HepG2 (cell line): Measurements from ENCODE around the gene MAJIN. TPM values are rescaled to one million over a fixed set of nuclear protein-coding genes. Genes with fewer than 3 reads are reported as not detected.
A peak's percentile ranks its signal among the peaks of the same experiment; 100 is the strongest.

Experiments
- AKAP8 ChIP-seq: sonication (generic); formaldehyde crosslinking; IDR thresholded peaks from 2 replicates; pipeline ENCODE4 v1.5.1; 2020; ENCODE audit warnings: mild to moderate bottlenecking, missing genetic modification reagents
- ATM ChIP-seq: fragments of 450-650 bp; IDR thresholded peaks from 2 replicates; pipeline ENCODE4 v1.7.1; 2017; ENCODE audit warnings: mild to moderate bottlenecking, borderline replicate concordance
- CHCHD3 ChIP-seq: sonication (generic); formaldehyde crosslinking; IDR thresholded peaks from 2 replicates; pipeline ENCODE4 v1.8.0; 2022; ENCODE audit warnings: mild to moderate bottlenecking, missing genetic modification reagents, moderate library complexity
- ELF4 ChIP-seq: sonication (generic); formaldehyde crosslinking; IDR thresholded peaks from 2 replicates; pipeline ENCODE4 v1.5.0; 2020; ENCODE audit warnings: missing genetic modification reagents, mild to moderate bottlenecking, moderate library complexity, borderline replicate concordance
- HNRNPH1 ChIP-seq: fragments of 200-400 bp; formaldehyde crosslinking; optimal IDR thresholded peaks from 2 replicates; pipeline ENCODE3; 2017; ENCODE audit warnings: mild to moderate bottlenecking, low read depth, low read length
- PHF21A ChIP-seq: sonication (generic); formaldehyde crosslinking; IDR thresholded peaks from 2 replicates; pipeline ENCODE4 v1.5.0; 2020; ENCODE audit warnings: mild to moderate bottlenecking, missing genetic modification reagents
- ZBTB38 ChIP-seq: sonication (generic); formaldehyde crosslinking; IDR thresholded peaks from 2 replicates; pipeline ENCODE4 v1.5.1; 2020; ENCODE audit warnings: mild to moderate bottlenecking, missing genetic modification reagents
- ZNF335 ChIP-seq: sonication (generic); formaldehyde crosslinking; IDR thresholded peaks from 2 replicates; pipeline ENCODE4 v1.4.0; 2020; ENCODE audit warnings: missing genetic modification reagents
- ZNF446 ChIP-seq: sonication (generic); formaldehyde crosslinking; IDR thresholded peaks from 2 replicates; pipeline ENCODE4 v1.5.0; 2020; ENCODE audit warnings: mild to moderate bottlenecking, missing genetic modification reagents
- polyA plus RNA-seq, 8 experiments: library from polyadenylated mRNA; depleted of rRNA in 3 of 8; stranded (reverse) in 7 of 8; unstranded in 1 of 8; fragments of >200 nt; fragmentation: Illumina TruSeq in 4 of 8; extraction: Trizol in 4 of 8; gene quantifications; 2 replicates each; pipeline versions ENCODE4 v1.2.1 to v1.2.3, GENCODE V29; 2011 to 2016; ENCODE audit warnings: low read depth in 4 of 8, missing spikeins in 1 of 8, mixed read lengths in 1 of 8; ENCODE audit not compliant: insufficient read depth in 1 of 8
- total RNA-seq, 5 experiments: library from RNA; depleted of rRNA; stranded (reverse); fragments of >200 nt; fragmentation: Illumina TruSeq; extraction: Trizol; gene quantifications; 2 replicates each; pipeline ENCODE4 v1.2.3, GENCODE V29; 2016; ENCODE audit warnings: low read depth in 1 of 5
- TF ChIP-seq, protein P1 (sequence below): sonication (generic); formaldehyde crosslinking; IDR thresholded peaks from one replicate; pipeline ENCODE4 v1.5.1; 2020; ENCODE audit warnings: mild to moderate bottlenecking, missing genetic modification reagents; ENCODE audit errors: not compliant biosample characterization
- TF ChIP-seq, protein P2 (sequence below): sonication (generic); formaldehyde crosslinking; IDR thresholded peaks from 2 replicates; pipeline ENCODE4 v1.4.0; 2020; ENCODE audit warnings: missing genetic modification reagents
- TF ChIP-seq, protein P3 (sequence below): sonication (generic); formaldehyde crosslinking; IDR thresholded peaks from 2 replicates; pipeline ENCODE4 v1.8.0; 2022; ENCODE audit warnings: low read depth, missing genetic modification reagents
- TF ChIP-seq, protein P4 (sequence below): sonication (generic); formaldehyde crosslinking; IDR thresholded peaks from 2 replicates; pipeline ENCODE4 v1.8.1; 2023; ENCODE audit warnings: mild to moderate bottlenecking, inconsistent platforms, moderate library complexity, missing genetic modification reagents, borderline replicate concordance
- TF ChIP-seq, protein P5 (sequence below): sonication (generic); formaldehyde crosslinking; IDR thresholded peaks from 2 replicates; pipeline ENCODE4 v1.5.0; 2020; ENCODE audit warnings: missing genetic modification reagents
- TF ChIP-seq, protein P6 (sequence below): sonication (generic); formaldehyde crosslinking; IDR thresholded peaks from 2 replicates; pipeline ENCODE4 v1.4.0; 2020; ENCODE audit warnings: mild to moderate bottlenecking, missing genetic modification reagents

MAJIN gene
- total and polyA plus RNA-seq, 2 of the 13 experiments (the other 11 are each of a cell fraction or from before 2014, with no cell fraction given) = not detected

DNA sequence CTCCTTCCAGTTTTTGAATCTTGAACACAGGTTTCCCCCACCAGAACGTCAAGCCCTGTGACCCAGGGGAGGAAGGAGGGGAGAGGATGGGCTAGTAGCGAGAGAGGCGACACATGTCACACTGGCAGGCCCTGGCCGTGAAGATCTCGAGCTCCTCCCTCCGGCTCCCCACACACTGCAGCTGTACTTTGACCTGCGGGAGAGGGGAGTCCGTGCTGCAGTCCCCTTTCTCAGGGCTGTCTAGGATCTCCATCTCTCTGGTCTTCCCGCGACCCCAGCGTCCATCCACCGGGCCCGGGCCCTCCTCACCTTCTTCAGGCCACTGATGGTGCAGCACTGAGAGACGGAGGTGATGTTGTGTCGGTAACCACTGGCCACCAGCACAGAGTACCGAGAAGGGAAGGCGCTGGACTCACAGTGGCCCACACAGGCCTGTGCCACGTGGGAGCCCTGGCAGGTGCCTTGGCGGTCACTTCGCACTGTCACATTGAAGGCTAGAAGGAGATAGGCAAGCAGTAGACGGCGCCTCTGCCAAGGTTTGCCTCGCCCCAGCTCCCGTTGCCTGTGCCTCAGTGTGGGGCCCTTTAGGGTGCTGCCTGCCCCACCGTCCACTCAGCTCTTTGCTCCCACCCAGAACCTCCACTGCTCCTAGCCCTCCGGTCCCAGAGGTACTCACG lies 37.1 kb downstream of the MAJIN start (continued):
- TF ChIP-seq, protein P1, sequence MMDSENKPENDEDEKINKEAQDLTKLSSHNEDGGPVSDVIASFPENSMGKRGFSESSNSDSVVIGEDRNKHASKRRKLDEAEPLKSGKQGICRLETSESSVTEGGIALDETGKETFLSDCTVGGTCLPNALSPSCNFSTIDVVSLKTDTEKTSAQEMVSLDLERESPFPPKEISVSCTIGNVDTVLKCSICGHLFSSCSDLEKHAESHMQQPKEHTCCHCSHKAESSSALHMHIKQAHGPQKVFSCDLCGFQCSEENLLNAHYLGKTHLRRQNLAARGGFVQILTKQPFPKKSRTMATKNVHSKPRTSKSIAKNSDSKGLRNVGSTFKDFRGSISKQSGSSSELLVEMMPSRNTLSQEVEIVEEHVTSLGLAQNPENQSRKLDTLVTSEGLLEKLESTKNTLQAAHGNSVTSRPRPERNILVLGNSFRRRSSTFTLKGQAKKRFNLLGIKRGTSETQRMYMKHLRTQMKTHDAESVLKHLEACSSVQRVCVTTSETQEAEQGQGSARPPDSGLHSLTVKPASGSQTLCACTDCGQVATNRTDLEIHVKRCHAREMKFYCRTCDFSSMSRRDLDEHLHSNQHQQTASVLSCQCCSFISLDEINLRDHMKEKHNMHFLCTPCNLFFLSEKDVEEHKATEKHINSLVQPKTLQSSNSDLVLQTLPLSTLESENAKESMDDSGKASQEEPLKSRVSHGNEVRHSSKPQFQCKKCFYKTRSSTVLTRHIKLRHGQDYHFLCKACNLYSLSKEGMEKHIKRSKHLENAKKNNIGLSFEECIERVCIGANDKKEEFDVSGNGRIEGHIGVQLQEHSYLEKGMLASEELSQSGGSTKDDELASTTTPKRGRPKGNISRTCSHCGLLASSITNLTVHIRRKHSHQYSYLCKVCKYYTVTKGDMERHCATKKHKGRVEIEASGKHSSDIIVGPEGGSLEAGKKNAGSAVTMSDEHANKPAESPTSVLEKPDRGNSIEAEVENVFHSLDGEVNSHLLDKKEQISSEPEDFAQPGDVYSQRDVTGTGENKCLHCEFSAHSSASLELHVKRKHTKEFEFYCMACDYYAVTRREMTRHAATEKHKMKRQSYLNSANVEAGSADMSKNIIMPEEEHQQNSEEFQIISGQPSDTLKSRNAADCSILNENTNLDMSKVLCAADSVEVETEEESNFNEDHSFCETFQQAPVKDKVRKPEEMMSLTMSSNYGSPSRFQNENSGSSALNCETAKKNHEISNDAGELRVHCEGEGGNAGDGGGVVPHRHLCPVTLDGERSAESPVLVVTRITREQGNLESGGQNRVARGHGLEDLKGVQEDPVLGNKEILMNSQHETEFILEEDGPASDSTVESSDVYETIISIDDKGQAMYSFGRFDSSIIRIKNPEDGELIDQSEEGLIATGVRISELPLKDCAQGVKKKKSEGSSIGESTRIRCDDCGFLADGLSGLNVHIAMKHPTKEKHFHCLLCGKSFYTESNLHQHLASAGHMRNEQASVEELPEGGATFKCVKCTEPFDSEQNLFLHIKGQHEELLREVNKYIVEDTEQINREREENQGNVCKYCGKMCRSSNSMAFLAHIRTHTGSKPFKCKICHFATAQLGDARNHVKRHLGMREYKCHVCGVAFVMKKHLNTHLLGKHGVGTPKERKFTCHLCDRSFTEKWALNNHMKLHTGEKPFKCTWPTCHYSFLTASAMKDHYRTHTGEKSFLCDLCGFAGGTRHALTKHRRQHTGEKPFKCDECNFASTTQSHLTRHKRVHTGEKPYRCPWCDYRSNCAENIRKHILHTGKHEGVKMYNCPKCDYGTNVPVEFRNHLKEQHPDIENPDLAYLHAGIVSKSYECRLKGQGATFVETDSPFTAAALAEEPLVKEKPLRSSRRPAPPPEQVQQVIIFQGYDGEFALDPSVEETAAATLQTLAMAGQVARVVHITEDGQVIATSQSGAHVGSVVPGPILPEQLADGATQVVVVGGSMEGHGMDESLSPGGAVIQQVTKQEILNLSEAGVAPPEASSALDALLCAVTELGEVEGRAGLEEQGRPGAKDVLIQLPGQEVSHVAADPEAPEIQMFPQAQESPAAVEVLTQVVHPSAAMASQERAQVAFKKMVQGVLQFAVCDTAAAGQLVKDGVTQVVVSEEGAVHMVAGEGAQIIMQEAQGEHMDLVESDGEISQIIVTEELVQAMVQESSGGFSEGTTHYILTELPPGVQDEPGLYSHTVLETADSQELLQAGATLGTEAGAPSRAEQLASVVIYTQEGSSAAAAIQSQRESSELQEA (CRISPR knock-in tag) = peak; percentile 70
- TF ChIP-seq ZNF446 (CRISPR knock-in tag) = peak; percentile 61; the same call in 1 of the 2 replicates
- no peak for TF ChIP-seq ELF4 (CRISPR knock-in tag)
- TF ChIP-seq ZBTB38 (CRISPR knock-in tag) = no peak
- TF ChIP-seq CHCHD3 (CRISPR knock-in tag) = no peak
- TF ChIP-seq PHF21A = no peak; the same call in 1 of the 2 replicates
- TF ChIP-seq, protein P2, sequence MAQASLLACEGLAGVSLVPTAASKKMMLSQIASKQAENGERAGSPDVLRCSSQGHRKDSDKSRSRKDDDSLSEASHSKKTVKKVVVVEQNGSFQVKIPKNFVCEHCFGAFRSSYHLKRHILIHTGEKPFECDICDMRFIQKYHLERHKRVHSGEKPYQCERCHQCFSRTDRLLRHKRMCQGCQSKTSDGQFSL = no peak
- TF ChIP-seq, protein P3, sequence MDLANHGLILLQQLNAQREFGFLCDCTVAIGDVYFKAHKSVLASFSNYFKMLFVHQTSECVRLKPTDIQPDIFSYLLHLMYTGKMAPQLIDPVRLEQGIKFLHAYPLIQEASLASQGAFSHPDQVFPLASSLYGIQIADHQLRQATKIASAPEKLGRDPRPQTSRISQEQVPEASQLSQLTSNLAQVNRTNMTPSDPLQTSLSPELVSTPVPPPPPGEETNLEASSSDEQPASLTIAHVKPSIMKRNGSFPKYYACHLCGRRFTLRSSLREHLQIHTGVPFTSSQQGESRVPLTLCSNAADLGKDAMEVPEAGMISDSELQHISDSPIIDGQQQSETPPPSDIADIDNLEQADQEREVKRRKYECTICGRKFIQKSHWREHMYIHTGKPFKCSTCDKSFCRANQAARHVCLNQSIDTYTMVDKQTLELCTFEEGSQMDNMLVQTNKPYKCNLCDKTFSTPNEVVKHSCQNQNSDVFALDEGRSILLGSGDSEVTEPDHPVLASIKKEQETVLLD (CRISPR knock-in tag) = no peak
- TF ChIP-seq ZNF335 (CRISPR knock-in tag) = no peak
- TF ChIP-seq, protein P4, sequence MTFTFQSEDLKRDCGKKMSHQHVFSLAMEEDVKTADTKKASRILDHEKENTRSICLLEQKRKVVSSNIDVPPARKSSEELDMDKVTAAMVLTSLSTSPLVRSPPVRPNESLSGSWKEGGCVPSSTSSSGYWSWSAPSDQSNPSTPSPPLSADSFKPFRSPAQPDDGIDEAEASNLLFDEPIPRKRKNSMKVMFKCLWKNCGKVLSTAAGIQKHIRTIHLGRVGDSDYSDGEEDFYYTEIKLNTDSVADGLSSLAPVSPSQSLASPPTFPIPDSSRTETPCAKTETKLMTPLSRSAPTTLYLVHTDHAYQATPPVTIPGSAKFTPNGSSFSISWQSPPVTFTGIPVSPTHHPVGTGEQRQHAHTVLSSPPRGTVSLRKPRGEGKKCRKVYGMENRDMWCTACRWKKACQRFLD (CRISPR knock-in tag) = no peak
- TF ChIP-seq, protein P5, sequence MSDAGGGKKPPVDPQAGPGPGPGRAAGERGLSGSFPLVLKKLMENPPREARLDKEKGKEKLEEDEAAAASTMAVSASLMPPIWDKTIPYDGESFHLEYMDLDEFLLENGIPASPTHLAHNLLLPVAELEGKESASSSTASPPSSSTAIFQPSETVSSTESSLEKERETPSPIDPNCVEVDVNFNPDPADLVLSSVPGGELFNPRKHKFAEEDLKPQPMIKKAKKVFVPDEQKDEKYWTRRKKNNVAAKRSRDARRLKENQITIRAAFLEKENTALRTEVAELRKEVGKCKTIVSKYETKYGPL (CRISPR knock-in tag) = no peak
- 0 out of 2 replicates have a peak, but pooled peaks have one; percentile 52 for TF ChIP-seq AKAP8 (CRISPR knock-in tag)
- no peak for TF ChIP-seq HNRNPH1
- TF ChIP-seq ATM = no peak
- TF ChIP-seq, protein P6, sequence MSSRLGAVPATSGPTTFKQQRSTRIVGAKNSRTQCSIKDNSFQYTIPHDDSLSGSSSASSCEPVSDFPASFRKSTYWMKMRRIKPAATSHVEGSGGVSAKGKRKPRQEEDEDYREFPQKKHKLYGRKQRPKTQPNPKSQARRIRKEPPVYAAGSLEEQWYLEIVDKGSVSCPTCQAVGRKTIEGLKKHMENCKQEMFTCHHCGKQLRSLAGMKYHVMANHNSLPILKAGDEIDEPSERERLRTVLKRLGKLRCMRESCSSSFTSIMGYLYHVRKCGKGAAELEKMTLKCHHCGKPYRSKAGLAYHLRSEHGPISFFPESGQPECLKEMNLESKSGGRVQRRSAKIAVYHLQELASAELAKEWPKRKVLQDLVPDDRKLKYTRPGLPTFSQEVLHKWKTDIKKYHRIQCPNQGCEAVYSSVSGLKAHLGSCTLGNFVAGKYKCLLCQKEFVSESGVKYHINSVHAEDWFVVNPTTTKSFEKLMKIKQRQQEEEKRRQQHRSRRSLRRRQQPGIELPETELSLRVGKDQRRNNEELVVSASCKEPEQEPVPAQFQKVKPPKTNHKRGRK (CRISPR knock-in tag) = no peak
